DMS153 treated with DMSO at 0.1 percent for 48 hours (cell line): ENCODE measurements around the gene GABRA5.

ENCODE experiments used
- DNase-seq: peaks from one replicate; lab custom pipeline; 2025; ENCODE audit not compliant: unreplicated experiment; lab: John Stamatoyannopoulos, UW

Gene GABRA5

GRCh38 chr15:26921433-26921832 is 54.6 kb downstream of the GABRA5 start:
- DNase-seq, result no peak

- DNase-seq, result no peak
Observed at GRCh38 chr15:26926081-26926480, 59.2 kb downstream of the GABRA5 start.

GRCh38 chr15:26928051-26928450 is 61.2 kb downstream of the GABRA5 start:
- no peak for DNase-seq

GRCh38 chr15:26929588-26929987 is 62.7 kb downstream of the GABRA5 start:
- DNase-seq, result no peak

GRCh38 chr15:26934848-26935247 is 68.0 kb downstream of the GABRA5 start:
- DNase-seq, result no peak

GRCh38 chr15:26935322-26935721 is 68.5 kb downstream of the GABRA5 start:
- no peak for DNase-seq

- DNase-seq, result no peak
Observed at GRCh38 chr15:26936502-26936901, 69.6 kb downstream of the GABRA5 start.

GRCh38 chr15:26937134-26937533 is 70.3 kb downstream of the GABRA5 start:
- DNase-seq, result no peak

- DNase-seq, result no peak
Observed at GRCh38 chr15:26939398-26939797, 72.5 kb downstream of the GABRA5 start.

GRCh38 chr15:26941489-26941888 is 74.6 kb downstream of the GABRA5 start:
- DNase-seq, result no peak

- no peak for DNase-seq
Observed at GRCh38 chr15:26943866-26944265, 77.0 kb downstream of the GABRA5 start.

GRCh38 chr15:26945046-26945445 is 78.2 kb downstream of the GABRA5 start:
- no peak for DNase-seq

- DNase-seq, result no peak
Observed at GRCh38 chr15:26950001-26950400, 83.1 kb downstream of the GABRA5 start.

GRCh38 chr15:26954403-26954802 is 87.5 kb downstream of the GABRA5 start:
- no peak for DNase-seq

- peak; percentile 20 for DNase-seq
Observed at GRCh38 chr15:26967719-26968269, 100.9 kb downstream of the GABRA5 start.

- DNase-seq, result no peak
Observed at GRCh38 chr15:26968806-26969205, 101.9 kb downstream of the GABRA5 start.

- peak; percentile 1 for DNase-seq
Observed at GRCh38 chr15:26970712-26971210, 103.9 kb downstream of the GABRA5 start, which contains the start of gene GABRG3. Gene GABRG3 (plus strand): TSS chr15:26971181.

- no peak for DNase-seq
Observed at GRCh38 chr15:26971271-26972018, 104.6 kb downstream of the GABRA5 start.

GRCh38 chr15:26972636-26973035 is 105.8 kb downstream of the GABRA5 start:
- DNase-seq, result no peak

- peak; percentile 7 for DNase-seq
Observed at GRCh38 chr15:26974120-26974780, 107.4 kb downstream of the GABRA5 start.

- DNase-seq, result no peak
Observed at GRCh38 chr15:26981492-26981891, 114.6 kb downstream of the GABRA5 start.

GRCh38 chr15:26983822-26984221 is 117.0 kb downstream of the GABRA5 start:
- no peak for DNase-seq
